Astrocyte (in vitro differentiated cells and primary cell): ENCODE measurements around the gene ADAMTS17. TPM values are rescaled to one million over a fixed set of nuclear protein-coding genes. Genes with fewer than 3 reads are reported as not detected.

Experiments
- DNase-seq: peaks from one replicate; pipeline ENCODE4 v3.0.0-alpha.2; 2010; ENCODE audit warnings: low read depth
- FAIRE-seq: peaks from 2 replicates; lab custom pipeline; 2011; peaks lifted over from hg19 to GRCh38; lab: Jason Lieb, UNC
- H2AFZ ChIP-seq: 2 replicates; pipeline ENCODE4 v1.6.0; 2012; ENCODE audit warnings: low read depth, low read length, inconsistent platforms
- H3K27ac ChIP-seq: 2 replicates; pipeline ENCODE4 v1.5.1; 2011; ENCODE audit warnings: low read depth, low read length, inconsistent platforms
- H3K27me3 ChIP-seq: 2 replicates; pipeline ENCODE4 v1.6.0; 2011; ENCODE audit warnings: low read length, inconsistent platforms; ENCODE audit not compliant: insufficient read depth
- H3K36me3 ChIP-seq: 2 replicates; pipeline ENCODE4 v1.5.1; 2011; ENCODE audit warnings: low read length, inconsistent platforms; ENCODE audit not compliant: insufficient read depth
- H3K4me1 ChIP-seq: 2 replicates; pipeline ENCODE4 v1.5.1; 2011; ENCODE audit warnings: low read length, inconsistent platforms; ENCODE audit not compliant: insufficient read depth
- H3K4me2 ChIP-seq: 2 replicates; pipeline ENCODE4 v1.6.0; 2012; ENCODE audit warnings: low read length, inconsistent platforms
- H3K4me3 ChIP-seq: 2 replicates; pipeline ENCODE4 v1.5.1; 2011; ENCODE audit warnings: low read depth, mild to moderate bottlenecking, low read length, inconsistent platforms; ENCODE audit not compliant: insufficient read depth
- H3K79me2 ChIP-seq: 2 replicates; pipeline ENCODE4 v1.6.0; 2012; ENCODE audit warnings: mild to moderate bottlenecking, low read length, inconsistent platforms; ENCODE audit not compliant: insufficient read depth
- H3K9ac ChIP-seq: 2 replicates; pipeline ENCODE4 v1.6.0; 2012; ENCODE audit warnings: mild to moderate bottlenecking, low read length, inconsistent platforms
- H3K9me3 ChIP-seq: 2 replicates; pipeline ENCODE4 v1.5.1; 2012; ENCODE audit warnings: low read depth, mild to moderate bottlenecking, low read length, inconsistent platforms; ENCODE audit not compliant: insufficient read depth
- H4K20me1 ChIP-seq: 2 replicates; pipeline ENCODE4 v1.6.0; 2012; ENCODE audit warnings: low read length, inconsistent platforms; ENCODE audit not compliant: insufficient read depth
- H3K27ac Mint-ChIP-seq: one replicate; pipeline ENCODE4 v1.8.0; 2021; ENCODE audit warnings: mild to moderate bottlenecking, mixed read lengths; ENCODE audit not compliant: unreplicated experiment
- H3K27me3 Mint-ChIP-seq: one replicate; pipeline ENCODE4 v1.8.0; 2021; ENCODE audit warnings: low read depth, mixed read lengths; ENCODE audit not compliant: unreplicated experiment
- H3K36me3 Mint-ChIP-seq: one replicate; pipeline ENCODE4 v1.8.0; 2021; ENCODE audit warnings: low read depth, mixed read lengths; ENCODE audit not compliant: unreplicated experiment
- H3K4me1 Mint-ChIP-seq: one replicate; pipeline ENCODE4 v1.8.0; 2021; ENCODE audit warnings: low read depth, mixed read lengths; ENCODE audit not compliant: unreplicated experiment
- H3K4me3 Mint-ChIP-seq: one replicate; pipeline ENCODE4 v1.8.0; 2021; ENCODE audit warnings: mild to moderate bottlenecking, moderate library complexity, mixed read lengths; ENCODE audit not compliant: unreplicated experiment
- H3K9me3 Mint-ChIP-seq: one replicate; pipeline ENCODE4 v1.8.0; 2021; ENCODE audit warnings: mild to moderate bottlenecking, mixed read lengths; ENCODE audit not compliant: unreplicated experiment
- CTCF ChIP-seq: IDR thresholded peaks from 2 replicates; pipeline ENCODE4 v1.5.1; 2011; ENCODE audit warnings: low read depth, mild to moderate bottlenecking, inconsistent platforms, low read length, moderate library complexity; ENCODE audit not compliant: insufficient read depth
- EZH2 ChIP-seq: IDR thresholded peaks from 2 replicates; pipeline ENCODE4 v1.6.1; 2012; ENCODE audit warnings: mild to moderate bottlenecking, low read length, inconsistent platforms; ENCODE audit not compliant: insufficient read depth
- total RNA-seq: library from RNA; stranded (reverse); gene quantifications from 2 replicates; pipeline ENCODE4 v1.2.1, GENCODE V29; 2021

ADAMTS17 gene
- total RNA-seq, 1 donor from 2014 or later, result 0.27 TPM

- Mint-ChIP-seq H3K4me3 (no peak overlapping the region), H3K27me3 (peaks cover 33% of the 10 kb centered on the region), H3K27ac (no peak overlapping the region), H3K36me3 (no peaks in the 10 kb centered on the region), H3K4me1 (no peaks in the 10 kb centered on the region), H3K9me3 (peaks cover 5% of the 10 kb centered on the region)
- Histone ChIP-seq H3K9ac (no peak overlapping the region), H3K27me3 (no peaks in the 10 kb centered on the region), H3K79me2 (no peaks in the 10 kb centered on the region), H4K20me1 (no peaks in the 10 kb centered on the region), H3K9me3 (no peaks in the 10 kb centered on the region), H3K36me3 (no peaks in the 10 kb centered on the region), H3K4me3 (no peak overlapping the region), H3K4me2 (no peak overlapping the region), H3K4me1 (no peaks in the 10 kb centered on the region), H2AFZ (no peak overlapping the region), H3K27ac (no peak overlapping the region)
- no peak for TF ChIP-seq EZH2
- TF ChIP-seq CTCF, result no peak
- FAIRE-seq (no peak), DNase-seq (no peak)
Measured at GRCh38 chr15:99967841-99968371, 373.9 kb downstream of the ADAMTS17 start.

- Histone ChIP-seq H3K4me1 (no peaks in the 10 kb centered on the region), H3K9ac (no peak overlapping the region), H3K36me3 (no peaks in the 10 kb centered on the region), H3K79me2 (no peaks in the 10 kb centered on the region), H3K9me3 (no peaks in the 10 kb centered on the region), H2AFZ (no peak overlapping the region), H3K4me3 (no peak overlapping the region), H3K27me3 (no peaks in the 10 kb centered on the region), H3K27ac (no peak overlapping the region), H3K4me2 (no peak overlapping the region), H4K20me1 (no peaks in the 10 kb centered on the region)
- peaks cover 32% of the 10 kb centered on the region for H3K27me3 Mint-ChIP-seq
- peaks cover 5% of the 10 kb centered on the region for H3K9me3 Mint-ChIP-seq
- FAIRE-seq (no peak), DNase-seq (no peak)
- no peak for TF ChIP-seq EZH2
- no peak for TF ChIP-seq CTCF
- H3K4me3 Mint-ChIP-seq, result no peak overlapping the region
- H3K36me3 Mint-ChIP-seq, result no peaks in the 10 kb centered on the region
- H3K27ac Mint-ChIP-seq, result no peak overlapping the region
- H3K4me1 Mint-ChIP-seq, result no peaks in the 10 kb centered on the region
Measured at GRCh38 chr15:99966815-99967214, 375.0 kb downstream of the ADAMTS17 start.

GRCh38 chr15:99965376-99965775 lies 376.4 kb downstream of the ADAMTS17 start:
- FAIRE-seq, result no peak

More at GRCh38 chr15:99965376-99965775, 376.4 kb downstream of the ADAMTS17 start:
- no peak overlapping the region for H2AFZ ChIP-seq
- no peaks in the 10 kb centered on the region for H3K9me3 ChIP-seq
- no peak overlapping the region for H3K27ac Mint-ChIP-seq
- no peak for TF ChIP-seq CTCF
- no peak for TF ChIP-seq EZH2
- H3K4me1 Mint-ChIP-seq, result no peaks in the 10 kb centered on the region
- DNase-seq, result no peak
- H3K27me3 ChIP-seq, result no peaks in the 10 kb centered on the region
- H3K9ac ChIP-seq, result no peak overlapping the region
- H3K27ac ChIP-seq, result no peak overlapping the region
- H3K4me1 ChIP-seq, result no peaks in the 10 kb centered on the region
- H3K36me3 Mint-ChIP-seq, result no peaks in the 10 kb centered on the region
- no peaks in the 10 kb centered on the region for H3K79me2 ChIP-seq
- no peak overlapping the region for H3K4me2 ChIP-seq
- no peak overlapping the region for H3K4me3 Mint-ChIP-seq
- no peaks in the 10 kb centered on the region for H3K36me3 ChIP-seq
- peaks cover 39% of the 10 kb centered on the region for H3K27me3 Mint-ChIP-seq
- H3K9me3 Mint-ChIP-seq, result peaks cover 9% of the 10 kb centered on the region
- H3K4me3 ChIP-seq, result no peak overlapping the region
- H4K20me1 ChIP-seq, result no peaks in the 10 kb centered on the region
